Measurements from ENCODE around the gene TTLL6.

GRCh38 chr17:48720266-48721008 lies 96.6 kb downstream of the TTLL6 start:
- no peak for TF ChIP-seq POLR2A (IDR thresholded peaks at IDR 0.05)
- no peak for TF ChIP-seq CTCF (IDR thresholded peaks at IDR 0.05)
